GM12878 (cell line): Measurements from ENCODE around the gene COL4A5. TPM values are rescaled to one million over a fixed set of nuclear protein-coding genes. Genes with fewer than 3 reads are reported as not detected.

Experiments
- ATAC-seq: fragments of 200-7000 bp; cut with Tn5 transposase; 3 replicates; pipeline ENCODE4 v1.9.1; 2020; ENCODE audit warnings: mild to moderate bottlenecking, moderate library complexity
- BruUV-seq: library from RNA; stranded (reverse); fragments of 400-500 nt; replicated peaks from 2 replicates; lab custom pipeline; 2021; lab: Mats Ljungman, UMichigan
- CTCF ChIA-PET: fragments of 300-600 bp; sonication (Branson Sonifier 250); formaldehyde crosslinking; extraction: SDS; loops from one replicate; lab custom pipeline; 2021; ENCODE audit warnings: inconsistent platforms; lab: Yijun Ruan, JAX
- POLR2A ChIA-PET: fragments of 350-600 bp; formaldehyde crosslinking; extraction: SDS; loops from one replicate; lab custom pipeline; 2021; ENCODE audit warnings: inconsistent platforms; lab: Charles Lee
- RAD21 ChIA-PET: fragments of 300-600 bp; sonication (Branson Sonifier 250); formaldehyde crosslinking; loops from one replicate; lab custom pipeline; 2023; ENCODE audit warnings: antibody characterized with exemption; ENCODE audit not compliant: unreplicated experiment; lab: Charles Lee
- SMC1A ChIA-PET: fragments of 300-600 bp; sonication (Branson Sonifier 250); formaldehyde crosslinking; loops from one replicate; lab custom pipeline; 2023; ENCODE audit not compliant: unreplicated experiment, uncharacterized antibody; lab: Charles Lee
- DNase-seq: peaks from one replicate; pipeline ENCODE4 v3.0.0-alpha.2; 2011; ENCODE audit warnings: low read depth, low spot score
- FAIRE-seq: peaks from 3 replicates; lab custom pipeline; 2011; peaks lifted over from hg19 to GRCh38; lab: Jason Lieb, UNC
- H2AFZ ChIP-seq: 2 replicates; pipeline ENCODE4 v1.6.0; 2011; ENCODE audit warnings: low read depth, low read length, control low read depth; ENCODE audit not compliant: control insufficient read depth
- H3K27ac ChIP-seq: 2 replicates; pipeline ENCODE4 v1.5.1; 2011; ENCODE audit warnings: control low read depth; ENCODE audit not compliant: control insufficient read depth, insufficient read depth
- H3K27me3 ChIP-seq, 2 experiments: replicated peaks in 1 of 2; 2 replicates each; pipeline versions ENCODE4 v1.6.0 to v1.6.1; 2011; ENCODE audit warnings: low read length in 1 of 2; ENCODE audit not compliant: control insufficient read depth in 2 of 2, insufficient read depth in 2 of 2
- H3K36me3 ChIP-seq, 2 experiments: 2 replicates each; pipeline ENCODE4 v1.5.1; 2011; ENCODE audit warnings: low read length in 1 of 2; ENCODE audit not compliant: control insufficient read depth in 2 of 2, insufficient read depth in 2 of 2
- H3K4me1 ChIP-seq: 2 replicates; pipeline ENCODE4 v1.6.1; 2011; ENCODE audit warnings: mild to moderate bottlenecking, low read length, moderate library complexity, mixed read lengths; ENCODE audit not compliant: control insufficient read depth, insufficient read depth
- H3K4me2 ChIP-seq: 2 replicates; pipeline ENCODE4 v1.6.0; 2011; ENCODE audit warnings: control low read depth; ENCODE audit not compliant: control insufficient read depth, insufficient read depth
- H3K4me3 ChIP-seq: fragments of 200-600 bp; sonication (generic); 2 replicates; pipeline ENCODE4 v1.5.1; 2016
- H3K79me2 ChIP-seq: 2 replicates; pipeline ENCODE4 v1.6.0; 2011; ENCODE audit warnings: low read length; ENCODE audit not compliant: control insufficient read depth, insufficient read depth
- H3K9ac ChIP-seq: 2 replicates; pipeline ENCODE4 v1.8.0; 2011; ENCODE audit warnings: low read length, control low read depth, mixed read lengths; ENCODE audit not compliant: control insufficient read depth, insufficient read depth
- H3K9me3 ChIP-seq: replicated peaks from 3 replicates; pipeline ENCODE4 v1.5.1; 2011; ENCODE audit warnings: mild to moderate bottlenecking, low read length; ENCODE audit not compliant: control insufficient read depth, insufficient read depth
- H4K20me1 ChIP-seq: 2 replicates; pipeline ENCODE4 v1.6.0; 2011; ENCODE audit not compliant: control insufficient read depth, insufficient read depth
- CREM ChIP-seq: IDR thresholded peaks from 2 replicates; pipeline ENCODE4 v1.6.1; 2014; ENCODE audit warnings: antibody characterized with exemption, low read depth
- FOS ChIP-seq: IDR thresholded peaks from 3 replicates; pipeline ENCODE4 v1.6.1; 2011; ENCODE audit warnings: borderline replicate concordance; ENCODE audit not compliant: insufficient read length; ENCODE audit errors: extremely low read depth
- FOXM1 ChIP-seq: IDR thresholded peaks from 2 replicates; pipeline ENCODE4 v1.6.1; 2012; ENCODE audit warnings: low read depth, mild to moderate bottlenecking, inconsistent platforms, low read length, moderate library complexity
- HDAC2 ChIP-seq: fragments of 200-600 bp; sonication (generic); IDR thresholded peaks from 2 replicates; pipeline ENCODE4 v1.6.1; 2017
- HDAC6 ChIP-seq: fragments of 200-600 bp; sonication (generic); IDR thresholded peaks from one replicate; pipeline ENCODE4 v1.8.0; 2017; ENCODE audit warnings: antibody characterized with exemption; ENCODE audit not compliant: unreplicated experiment
- JUNB ChIP-seq: IDR thresholded peaks from 2 replicates; pipeline ENCODE4 v1.6.1; 2016; ENCODE audit warnings: antibody characterized with exemption, mild to moderate bottlenecking
- MXI1 ChIP-seq: fragments of 150-350 bp; IDR thresholded peaks from 2 replicates; pipeline ENCODE4 v1.6.1; 2011; ENCODE audit warnings: low read depth, mild to moderate bottlenecking, inconsistent platforms, low read length, improper control_type of control experiment
- RAD51 ChIP-seq: fragments of 450-650 bp; IDR thresholded peaks from 2 replicates; pipeline ENCODE4 v1.6.1; 2016; ENCODE audit warnings: moderate library complexity, mild to moderate bottlenecking, inconsistent platforms
- RBBP5 ChIP-seq: fragments of 200-600 bp; sonication (generic); conservative IDR thresholded peaks from 2 replicates; pipeline ENCODE4 v1.6.1; 2016
- SMC3 ChIP-seq: IDR thresholded peaks from 2 replicates; pipeline ENCODE4 v1.6.1; 2011; ENCODE audit warnings: low read length, improper control_type of control experiment, borderline replicate concordance
- SUZ12 ChIP-seq: fragments of 200-600 bp; sonication (generic); IDR thresholded peaks from one replicate; pipeline ENCODE4 v1.6.1; 2018; ENCODE audit warnings: antibody characterized with exemption, mild to moderate bottlenecking; ENCODE audit not compliant: unreplicated experiment
- TCF3 ChIP-seq: IDR thresholded peaks from 2 replicates; pipeline ENCODE4 v1.6.1; 2012; ENCODE audit warnings: low read depth, mild to moderate bottlenecking, low read length, borderline replicate concordance; ENCODE audit not compliant: insufficient read depth
- ZNF384 ChIP-seq: IDR thresholded peaks from 2 replicates; pipeline ENCODE4 v1.6.1; 2012; ENCODE audit warnings: low read depth, mild to moderate bottlenecking, low read length, improper control_type of control experiment, borderline replicate concordance
- WGBS: methylation state at CpG from one replicate; pipeline ENCODE4 v1.1.6; 2016; ENCODE audit warnings: low lambda C conversion rate; ENCODE audit not compliant: insufficient replicate concordance, insufficient coverage; ENCODE audit errors: missing lambda C conversion rate; 5-methylcytosine and 5-hydroxymethylcytosine counted together
- in situ Hi-C: fragments of 300-500 bp; cut with MboI; formaldehyde crosslinking; loops from 9 replicates; pipeline ENCODE4 v1.14.3; 2018; ENCODE audit warnings: mixed read lengths
- intact Hi-C: fragments of 100-400 bp; cut with micrococcal nuclease; formaldehyde crosslinking; loops from one replicate; pipeline ENCODE4 v1.14.2; 2022; ENCODE audit not compliant: unreplicated experiment
- polyA plus RNA-seq, 11 experiments: library from polyadenylated mRNA; depleted of rRNA in 4 of 11; unstranded in 6 of 11; stranded (reverse) in 5 of 11; fragments of >200 nt; fragmentation: Nextera tagmentation in 4 of 11; fragmentation: Illumina TruSeq in 1 of 11; extraction: Ambion mirVana in 4 of 11; extraction: Trizol in 1 of 11; gene quantifications; 1 replicate in 1 of 11; 2 replicates in 10 of 11; pipeline versions ENCODE4 v1.2.1 to v1.2.3, GENCODE V29; 2011 to 2016; ENCODE audit warnings: inconsistent platforms in 2 of 11, missing spikeins in 2 of 11, low read depth in 1 of 11
- total RNA-seq, 4 experiments: library from RNA; depleted of rRNA in 3 of 4; stranded (reverse); fragments of >200 nt in 3 of 4; fragmentation: Illumina TruSeq in 1 of 4; extraction: Trizol in 1 of 4; gene quantifications; 2 replicates each; pipeline versions ENCODE4 v1.2.1 to v1.2.3, GENCODE V29; 2013 to 2021
- TF ChIP-seq, protein P1 (sequence below): IDR thresholded peaks from 2 replicates; pipeline ENCODE4 v1.6.1; 2012; ENCODE audit warnings: low read length, inconsistent platforms
- TF ChIP-seq, protein P2 (sequence below): fragments of 450-650 bp; IDR thresholded peaks from 2 replicates; pipeline ENCODE4 v1.6.1; 2017; ENCODE audit warnings: borderline replicate concordance
- TF ChIP-seq, protein P3 (sequence below): IDR thresholded peaks from 2 replicates; pipeline ENCODE4 v1.6.1; 2011; ENCODE audit warnings: mild to moderate bottlenecking, low read depth, low read length, moderate library complexity; ENCODE audit not compliant: insufficient replicate concordance

The COL4A5 gene
- total and polyA plus RNA-seq, 10 of the 15 experiments (the other 5 are each of a cell fraction or from before 2014, with no cell fraction given): 0.13 to 2.8 (median 0.38) TPM; not detected in 1

DNA sequence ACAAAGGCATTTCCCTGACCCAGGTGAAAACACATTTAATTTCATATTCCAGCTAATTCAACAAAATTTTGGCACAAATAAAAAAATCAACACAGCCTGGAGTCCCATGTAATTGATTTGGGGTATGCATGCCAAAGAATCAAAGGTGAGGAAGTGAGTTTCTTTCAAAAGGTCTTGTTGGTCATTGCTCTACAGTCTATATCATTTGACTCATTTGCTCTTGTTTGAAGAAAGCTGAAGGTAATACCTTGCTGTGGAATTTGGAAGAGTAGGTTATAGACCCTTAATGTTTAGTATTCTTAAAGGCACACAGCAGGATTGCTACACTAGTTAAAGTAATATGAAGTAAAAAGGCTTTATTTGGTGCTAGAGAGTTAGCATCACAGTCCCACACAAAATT is 26.9 kb upstream of the COL4A5 start (continued):
- TF ChIP-seq FOXM1 (no peak), SMC3 (no peak), RBBP5 (no peak), JUNB (no peak), CREM (no peak), SUZ12 (no peak)
- TF ChIP-seq, protein P1, sequence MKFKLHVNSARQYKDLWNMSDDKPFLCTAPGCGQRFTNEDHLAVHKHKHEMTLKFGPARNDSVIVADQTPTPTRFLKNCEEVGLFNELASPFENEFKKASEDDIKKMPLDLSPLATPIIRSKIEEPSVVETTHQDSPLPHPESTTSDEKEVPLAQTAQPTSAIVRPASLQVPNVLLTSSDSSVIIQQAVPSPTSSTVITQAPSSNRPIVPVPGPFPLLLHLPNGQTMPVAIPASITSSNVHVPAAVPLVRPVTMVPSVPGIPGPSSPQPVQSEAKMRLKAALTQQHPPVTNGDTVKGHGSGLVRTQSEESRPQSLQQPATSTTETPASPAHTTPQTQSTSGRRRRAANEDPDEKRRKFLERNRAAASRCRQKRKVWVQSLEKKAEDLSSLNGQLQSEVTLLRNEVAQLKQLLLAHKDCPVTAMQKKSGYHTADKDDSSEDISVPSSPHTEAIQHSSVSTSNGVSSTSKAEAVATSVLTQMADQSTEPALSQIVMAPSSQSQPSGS: no peak

- no peaks in the 10 kb centered on the region for H3K4me1 ChIP-seq
- no peak overlapping the region for H3K4me3 ChIP-seq
- H3K79me2 ChIP-seq: no peaks in the 10 kb centered on the region
- no peaks in the 10 kb centered on the region; a peak in 1 of 4 replicates for H3K27me3 ChIP-seq
- ChIA-PET SMC1A (no interaction called here), POLR2A (interaction anchor here (0.6 kb wide), 1 partner anchor 512 kb away, joined by 3 read pairs; no protein-coding TSS in a partner anchor)
- H3K36me3 ChIP-seq: no peaks in the 10 kb centered on the region
- no peaks in the 10 kb centered on the region for H3K9me3 ChIP-seq
- no peak overlapping the region for H3K9ac ChIP-seq
- 55% methylated on average over 1 of the region's 1 CpG for WGBS
- no TSS peak for BruUV-seq
- no peak overlapping the region for H3K27ac ChIP-seq
- TF ChIP-seq ZNF384 (no peak), RAD51 (no peak), MXI1 (no peak), TCF3 (no peak), SMC3 (no peak), FOS (no peak), HDAC6 (no peak), HDAC2 (no peak)
- TF ChIP-seq, protein P2, sequence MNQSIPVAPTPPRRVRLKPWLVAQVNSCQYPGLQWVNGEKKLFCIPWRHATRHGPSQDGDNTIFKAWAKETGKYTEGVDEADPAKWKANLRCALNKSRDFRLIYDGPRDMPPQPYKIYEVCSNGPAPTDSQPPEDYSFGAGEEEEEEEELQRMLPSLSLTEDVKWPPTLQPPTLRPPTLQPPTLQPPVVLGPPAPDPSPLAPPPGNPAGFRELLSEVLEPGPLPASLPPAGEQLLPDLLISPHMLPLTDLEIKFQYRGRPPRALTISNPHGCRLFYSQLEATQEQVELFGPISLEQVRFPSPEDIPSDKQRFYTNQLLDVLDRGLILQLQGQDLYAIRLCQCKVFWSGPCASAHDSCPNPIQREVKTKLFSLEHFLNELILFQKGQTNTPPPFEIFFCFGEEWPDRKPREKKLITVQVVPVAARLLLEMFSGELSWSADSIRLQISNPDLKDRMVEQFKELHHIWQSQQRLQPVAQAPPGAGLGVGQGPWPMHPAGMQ: no peak
- TF ChIP-seq, protein P3, sequence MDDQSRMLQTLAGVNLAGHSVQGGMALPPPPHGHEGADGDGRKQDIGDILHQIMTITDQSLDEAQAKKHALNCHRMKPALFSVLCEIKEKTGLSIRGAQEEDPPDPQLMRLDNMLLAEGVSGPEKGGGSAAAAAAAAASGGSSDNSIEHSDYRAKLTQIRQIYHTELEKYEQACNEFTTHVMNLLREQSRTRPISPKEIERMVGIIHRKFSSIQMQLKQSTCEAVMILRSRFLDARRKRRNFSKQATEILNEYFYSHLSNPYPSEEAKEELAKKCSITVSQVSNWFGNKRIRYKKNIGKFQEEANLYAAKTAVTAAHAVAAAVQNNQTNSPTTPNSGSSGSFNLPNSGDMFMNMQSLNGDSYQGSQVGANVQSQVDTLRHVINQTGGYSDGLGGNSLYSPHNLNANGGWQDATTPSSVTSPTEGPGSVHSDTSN: no peak
- TF ChIP-seq, all 136 proteins: peak for 0
- H4K20me1 ChIP-seq: no peaks in the 10 kb centered on the region
- DNase-seq (no peak), ATAC-seq (no peak), FAIRE-seq (no peak)
- in situ Hi-C loops: no loop called here
- CTCF ChIA-PET: no interaction called here
- RAD21 ChIA-PET: no interaction called here
- H2AFZ ChIP-seq: no peak overlapping the region
- no peak overlapping the region for H3K4me2 ChIP-seq
- intact Hi-C loops: no loop called here
Measured at GRCh38 chrX:108415146-108415545, 24.5 kb upstream of the COL4A5 start.
